GM23338 (cell line): Measurements from ENCODE around the gene SLC20A1. TPM values are rescaled to one million over a fixed set of nuclear protein-coding genes. Genes with fewer than 3 reads are reported as not detected.

ENCODE experiments used
- ATAC-seq: fragments of 200-7000 bp; cut with Tn5 transposase; 3 replicates; pipeline ENCODE4 v1.9.1; 2020
- DNase-seq: peaks from one replicate; pipeline ENCODE4 v3.0.0-alpha.2; 2015; ENCODE audit warnings: low spot score
- H2AFZ ChIP-seq: fragments of 200-600 bp; sonication (generic); 2 replicates; pipeline ENCODE4 v1.8.0; 2016; ENCODE audit warnings: antibody characterized with exemption, mild to moderate bottlenecking, moderate library complexity
- H3F3A ChIP-seq: fragments of 200-600 bp; sonication (generic); replicated peaks from 2 replicates; pipeline ENCODE4 v1.8.0; 2017; ENCODE audit warnings: antibody characterized with exemption, mixed run types, low read depth
- H3K27ac ChIP-seq: fragments of 200-600 bp; sonication (generic); 2 replicates; pipeline ENCODE4 v1.6.1; 2016; ENCODE audit warnings: low read depth
- H3K27me3 ChIP-seq: fragments of 200-600 bp; sonication (generic); 2 replicates; pipeline ENCODE4 v1.8.0; 2016; ENCODE audit warnings: mild to moderate bottlenecking, mixed run types, moderate library complexity; ENCODE audit not compliant: insufficient read depth
- H3K36me3 ChIP-seq: fragments of 200-600 bp; sonication (generic); 2 replicates; pipeline ENCODE4 v1.8.0; 2016; ENCODE audit warnings: mild to moderate bottlenecking; ENCODE audit not compliant: insufficient read depth
- H3K4me1 ChIP-seq: fragments of 200-600 bp; sonication (generic); 2 replicates; pipeline ENCODE4 v1.8.0; 2016; ENCODE audit warnings: mild to moderate bottlenecking, moderate library complexity; ENCODE audit not compliant: insufficient read depth
- H3K4me2 ChIP-seq: fragments of 200-600 bp; sonication (generic); 2 replicates; pipeline ENCODE4 v1.7.1; 2017; ENCODE audit warnings: mixed run types
- H3K4me3 ChIP-seq: fragments of 200-600 bp; sonication (generic); 2 replicates; pipeline ENCODE4 v1.6.1; 2016; ENCODE audit warnings: mixed run types
- H3K79me2 ChIP-seq: fragments of 200-600 bp; sonication (generic); replicated peaks from 2 replicates; pipeline ENCODE4 v1.8.0; 2017; ENCODE audit warnings: mild to moderate bottlenecking; ENCODE audit not compliant: insufficient read depth
- H3K9me2 ChIP-seq: fragments of 200-600 bp; sonication (generic); 2 replicates; pipeline ENCODE4 v1.8.0; 2017; ENCODE audit not compliant: insufficient read depth
- H4K20me1 ChIP-seq: fragments of 200-600 bp; sonication (generic); replicated peaks from 2 replicates; pipeline ENCODE4 v1.8.0; 2017; ENCODE audit warnings: mild to moderate bottlenecking; ENCODE audit not compliant: insufficient read depth
- H3K27ac Mint-ChIP-seq: 2 replicates; pipeline ENCODE4 v1.8.0; 2020; ENCODE audit warnings: inconsistent platforms, mild to moderate bottlenecking, moderate library complexity, mixed read lengths
- H3K27me3 Mint-ChIP-seq: 3 replicates; pipeline ENCODE4 v1.8.0; 2022; ENCODE audit warnings: low read depth, mild to moderate bottlenecking, moderate library complexity, mixed read lengths, inconsistent platforms; ENCODE audit not compliant: insufficient read depth, poor library complexity
- H3K36me3 Mint-ChIP-seq: 3 replicates; pipeline ENCODE4 v1.8.0; 2021; ENCODE audit warnings: low read depth, mild to moderate bottlenecking, inconsistent platforms, moderate library complexity, mixed read lengths
- H3K4me1 Mint-ChIP-seq: 3 replicates; pipeline ENCODE4 v1.8.0; 2020; ENCODE audit warnings: mild to moderate bottlenecking, inconsistent platforms, mixed read lengths
- H3K4me3 Mint-ChIP-seq: 3 replicates; pipeline ENCODE4 v1.8.0; 2021; ENCODE audit warnings: moderate library complexity, mild to moderate bottlenecking, inconsistent platforms, mixed read lengths
- H3K9me3 Mint-ChIP-seq: 3 replicates; pipeline ENCODE4 v1.8.0; 2020; ENCODE audit warnings: moderate library complexity, mild to moderate bottlenecking, inconsistent platforms, mixed read lengths
- CREB1 ChIP-seq: fragments of 250-450 bp; sonication (Bioruptor Pico); IDR thresholded peaks from 2 replicates; pipeline ENCODE4 v1.5.0; 2020; ENCODE audit warnings: low read depth, mild to moderate bottlenecking, moderate library complexity
- CTCF ChIP-seq, 2 experiments: fragments of 200-600 bp in 1 of 2; sonication (generic) in 1 of 2; conservative IDR thresholded peaks; 2 replicates each; pipeline versions ENCODE4 v1.5.1 to v1.6.1; 2016 to 2017; ENCODE audit warnings: antibody characterized with exemption in 2 of 2, low read depth in 2 of 2, mild to moderate bottlenecking in 2 of 2, moderate library complexity in 1 of 2
- EZH2 ChIP-seq: fragments of 200-600 bp; sonication (generic); IDR thresholded peaks from one replicate; pipeline ENCODE4 v1.8.0; 2017; ENCODE audit warnings: antibody characterized with exemption, mild to moderate bottlenecking, low read depth; ENCODE audit not compliant: unreplicated experiment
- EZH2phosphoT487 ChIP-seq: fragments of 200-600 bp; sonication (generic); IDR thresholded peaks from one replicate; pipeline ENCODE4 v1.8.1; 2018; ENCODE audit warnings: antibody characterized with exemption; ENCODE audit not compliant: unreplicated experiment
- JUNB ChIP-seq: IDR thresholded peaks from one replicate; pipeline ENCODE4 v1.6.1; 2016; ENCODE audit warnings: antibody characterized with exemption; ENCODE audit not compliant: unreplicated experiment
- NANOG ChIP-seq: IDR thresholded peaks from 2 replicates; pipeline ENCODE4 v1.6.1; 2016; ENCODE audit warnings: antibody characterized with exemption, borderline replicate concordance
- POLR2AphosphoS5 ChIP-seq: IDR thresholded peaks from 2 replicates; pipeline ENCODE4 v1.6.1; 2016; ENCODE audit warnings: antibody characterized with exemption, low read depth
- REST ChIP-seq: IDR thresholded peaks from one replicate; pipeline ENCODE4 v1.6.1; 2018; ENCODE audit warnings: antibody characterized with exemption; ENCODE audit not compliant: unreplicated experiment
- ZNF114 ChIP-seq: fragments of 250-450 bp; sonication (Bioruptor Pico); IDR thresholded peaks from 2 replicates; pipeline ENCODE4 v1.5.0; 2020; ENCODE audit warnings: mild to moderate bottlenecking, moderate library complexity
- polyA plus RNA-seq: library from polyadenylated mRNA; unstranded; fragments of >200 nt; fragmentation: Nextera tagmentation; extraction: Ambion mirVana; gene quantifications from 2 replicates; pipeline ENCODE4 v1.2.1, GENCODE V29; 2016
- total RNA-seq: library from RNA; depleted of rRNA; stranded (reverse); fragments of >200 nt; shearing (Covaris generic); gene quantifications from 2 replicates; pipeline ENCODE4 v1.2.3, GENCODE V29; 2014
- TF ChIP-seq, protein P1 (sequence below): IDR thresholded peaks from 2 replicates; pipeline ENCODE4 v1.6.1; 2016; ENCODE audit warnings: antibody characterized with exemption

Gene SLC20A1
- total and polyA plus RNA-seq, 2 experiments from 2014 or later, result 52.9 to 84.3 TPM

GRCh38 chr2:112634153-112634873 lies 11.4 kb upstream of the SLC20A1 start (continued):
- TF ChIP-seq JUNB, result no peak
- TF ChIP-seq, protein P1, sequence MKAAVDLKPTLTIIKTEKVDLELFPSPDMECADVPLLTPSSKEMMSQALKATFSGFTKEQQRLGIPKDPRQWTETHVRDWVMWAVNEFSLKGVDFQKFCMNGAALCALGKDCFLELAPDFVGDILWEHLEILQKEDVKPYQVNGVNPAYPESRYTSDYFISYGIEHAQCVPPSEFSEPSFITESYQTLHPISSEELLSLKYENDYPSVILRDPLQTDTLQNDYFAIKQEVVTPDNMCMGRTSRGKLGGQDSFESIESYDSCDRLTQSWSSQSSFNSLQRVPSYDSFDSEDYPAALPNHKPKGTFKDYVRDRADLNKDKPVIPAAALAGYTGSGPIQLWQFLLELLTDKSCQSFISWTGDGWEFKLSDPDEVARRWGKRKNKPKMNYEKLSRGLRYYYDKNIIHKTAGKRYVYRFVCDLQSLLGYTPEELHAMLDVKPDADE, result no peak
- no peak for TF ChIP-seq CTCF (conservative IDR thresholded peaks at IDR 0.05; ENCODE audit: low read depth in 2 of 2)
- no peak for TF ChIP-seq NANOG
- TF ChIP-seq ZNF114, result no peak

GRCh38 chr2:112634874-112635157 lies 10.9 kb upstream of the SLC20A1 start:
- Mint-ChIP-seq H3K36me3 (no peaks in the 10 kb centered on the region), H3K4me3 (no peak overlapping the region), H3K4me1 (peaks cover 21% of the 10 kb centered on the region), H3K27ac (no peak overlapping the region), H3K27me3 (peaks cover 5% of the 10 kb centered on the region), H3K9me3 (no peaks in the 10 kb centered on the region)
- no peaks in the 10 kb centered on the region for H4K20me1 ChIP-seq
- H3K27ac ChIP-seq, result no peak overlapping the region
- H3K27me3 ChIP-seq, result no peaks in the 10 kb centered on the region
- DNase-seq (no peak), ATAC-seq (no peak)
- H3K79me2 ChIP-seq, result no peaks in the 10 kb centered on the region
- H3K36me3 ChIP-seq, result no peaks in the 10 kb centered on the region
- H2AFZ ChIP-seq, result no peak overlapping the region
- no peaks in the 10 kb centered on the region for H3F3A ChIP-seq
- peaks cover 16% of the 10 kb centered on the region for H3K4me1 ChIP-seq
- no peak overlapping the region for H3K4me3 ChIP-seq
- H3K4me2 ChIP-seq, result no peak overlapping the region
- H3K9me2 ChIP-seq, result no peaks in the 10 kb centered on the region
- TF ChIP-seq NANOG (no peak), EZH2 (no peak), EZH2phosphoT487 (no peak), CREB1 (CRISPR knock-in tag) (no peak), JUNB (no peak), REST (no peak), POLR2AphosphoS5 (no peak), CTCF (conservative IDR thresholded peaks at IDR 0.05; ENCODE audit: low read depth in 2 of 2) (no peak)
- TF ChIP-seq, protein P1, result no peak
